ENCODE results near the gene MIB1. TPM values are rescaled to one million over a fixed set of nuclear protein-coding genes. Genes with fewer than 3 reads are reported as not detected.

MIB1 gene
- total RNA-seq, 4 donors from 2014 or later = 24.9 to 31.7 (median 28.6) TPM

- ATAC-seq (ENCODE audit: low FRiP score) (no peak), DNase-seq (ENCODE audit: low spot score) (no peak)
- TF ChIP-seq CTCF (IDR thresholded peaks at IDR 0.05) = no peak
Observed at GRCh38 chr18:21743166-21743832, 2.7 kb downstream of the MIB1 start.

GRCh38 chr18:21745231-21745630, 4.6 kb downstream of the MIB1 start:
- no peak for TF ChIP-seq CTCF (IDR thresholded peaks at IDR 0.05)
- ATAC-seq (ENCODE audit: low FRiP score) (no peak), DNase-seq (ENCODE audit: low spot score) (no peak)

- no peak for DNase-seq (ENCODE audit: low spot score)
- TF ChIP-seq CTCF (IDR thresholded peaks at IDR 0.05) = no peak
- no peak for ATAC-seq (ENCODE audit: low FRiP score)
Observed at GRCh38 chr18:21747268-21747667, 6.7 kb downstream of the MIB1 start.

- ATAC-seq (ENCODE audit: low FRiP score) (no peak), DNase-seq (ENCODE audit: low spot score) (no peak)
- TF ChIP-seq CTCF (IDR thresholded peaks at IDR 0.05) = no peak
Observed at GRCh38 chr18:21747764-21748693, 7.4 kb downstream of the MIB1 start.

- no peak for TF ChIP-seq CTCF (IDR thresholded peaks at IDR 0.05)
- DNase-seq (ENCODE audit: low spot score) = no peak
- no peak for ATAC-seq (ENCODE audit: low FRiP score)
Observed at GRCh38 chr18:21757833-21758232, 17.2 kb downstream of the MIB1 start.

GRCh38 chr18:21759836-21760235, 19.2 kb downstream of the MIB1 start:
- DNase-seq (ENCODE audit: low spot score) = no peak
- ATAC-seq (ENCODE audit: low FRiP score) = no peak
- no peak for TF ChIP-seq CTCF (IDR thresholded peaks at IDR 0.05)

Measured in omental fat pad (tissue), 4 donors.